Adrenal gland (tissue), 12 donors: ENCODE data around the gene SHB. TPM values are rescaled to one million over a fixed set of nuclear protein-coding genes. Genes with fewer than 3 reads are reported as not detected.
A peak's percentile ranks its signal among the peaks of the same experiment; 100 is the strongest.

ENCODE experiments used
- DNase-seq, 7 donors: peaks; one replicate each; pipeline ENCODE4 v3.0.0-alpha.2; 2019 to 2020
- H3K27ac ChIP-seq, 5 donors: fragments of 200-600 bp; sonication (generic) in 4 of 5; 1 replicate in 3 of 5; 2 replicates in 2 of 5; pipeline versions ENCODE4 v1.5.1 to v1.8.0; 2016 to 2020; ENCODE audit warnings: mild to moderate bottlenecking in 1 of 5
- H3K27me3 ChIP-seq: fragments of 200-600 bp; 2 replicates; pipeline ENCODE4 v1.8.0; 2021
- H3K36me3 ChIP-seq, 2 donors: fragments of 200-600 bp; replicated peaks in 1 of 2; 1 replicate in 1 of 2; 2 replicates in 1 of 2; pipeline versions ENCODE4 v1.5.1 to v1.8.0; 2018 to 2022
- H3K4me1 ChIP-seq, 2 donors: fragments of 200-600 bp; replicated peaks in 1 of 2; 1 replicate in 1 of 2; 2 replicates in 1 of 2; pipeline versions ENCODE4 v1.5.1 to v1.8.0; 2018 to 2021
- H3K4me3 ChIP-seq, 4 donors: fragments of 200-600 bp; sonication (generic) in 3 of 4; one replicate each; pipeline ENCODE4 v1.5.1; 2016 to 2018
- H3K9me3 ChIP-seq, 3 donors: fragments of 200-600 bp; sonication (generic) in 1 of 3; replicated peaks in 1 of 3; 1 replicate in 2 of 3; 2 replicates in 1 of 3; pipeline versions ENCODE4 v1.5.1 to v1.8.0; 2016 to 2021
- CTCF ChIP-seq, 6 experiments: fragments of 450-650 bp in 4 of 6; fragments of 200-600 bp in 2 of 6; sonication (generic) in 1 of 6; IDR thresholded peaks; 1 replicate in 5 of 6; 2 replicates in 1 of 6; pipeline versions ENCODE4 v1.5.1 to v1.8.0; 2016 to 2021; ENCODE audit warnings: antibody characterized with exemption in 6 of 6, mild to moderate bottlenecking in 2 of 6, moderate library complexity in 1 of 6
- POLR2A ChIP-seq, 2 donors: fragments of 450-650 bp; IDR thresholded peaks; one replicate each; pipeline ENCODE4 v1.6.1; 2017; ENCODE audit warnings: antibody characterized with exemption in 2 of 2, mild to moderate bottlenecking in 2 of 2, moderate library complexity in 1 of 2
- WGBS, 4 donors: extraction: QIAGEN DNeasy Blood & Tissue Kit in 2 of 4; methylation state at CpG; one replicate each; pipeline versions ENCODE4 v1.1.5 to v1.1.7; 2013 to 2017; 5-methylcytosine and 5-hydroxymethylcytosine counted together
- intact Hi-C, 2 donors: fragments of 100-400 bp; cut with DNase I; formaldehyde crosslinking; loops; one replicate each; pipeline versions ENCODE4 v1.14.1 to v1.15.0; 2022 to 2023
- polyA plus RNA-seq, 3 donors: library from polyadenylated mRNA; stranded (reverse); fragments of 200-250 nt in 2 of 3; fragments of 350-450 nt in 1 of 3; fragmentation: Illumina TruSeq in 1 of 3; extraction: RNeasy Lipid Tissue Mini Kit (QIAGEN cat#74804) in 1 of 3; gene quantifications; one replicate each; pipeline ENCODE4 v1.2.3, GENCODE V29; 2013 to 2014
- total RNA-seq, 9 donors: library from RNA; depleted of rRNA in 4 of 9; stranded (reverse); fragments of >200 nt in 4 of 9; fragments of 120-200 nt in 1 of 9; fragmentation: NEBNext Ultra II Directional in 1 of 9; extraction: Animal tissue kit (Norgen Biotek cat#: 25700) in 1 of 9; gene quantifications; one replicate each; pipeline versions ENCODE4 v1.1.0 to v1.2.4, GENCODE V29; 2013 to 2023
- donor health status: healthy with polysubstance abuse.
- donor health status: Bipolar disorder and iron deficiency.
- donor health status: DM: yes; HTN: yes; CAD: no.
- donor health status: DM: no; HTN: no; CAD: no.
- donor health status: DM: no; HTN: no; CAD: no.
- donor health status: DM: yes; HTN: yes; CAD: no.

SHB gene
- total and polyA plus RNA-seq, 12 donors: 3.2 to 21.2 (median 11.1) TPM

- Histone ChIP-seq H3K27ac (no peak overlapping the region), H3K4me1 (peaks cover 0 to 11% of the 10 kb centered on the region in 2 donors), H3K4me3 (no peak overlapping the region), H3K27me3 (no peaks in the 10 kb centered on the region), H3K9me3 (no peaks in the 10 kb centered on the region), H3K36me3 (no peaks in the 10 kb centered on the region)
- peak in 1 of 7 donors; percentile 28 for DNase-seq
- 89 to 100% (median 93%) methylated on average over 4 of the region's 4 CpGs for WGBS, 4 donors
- intact Hi-C loops: loop anchor here (5.0 to 10.0 kb wide), 6 partner anchors 101 to 452 kb away; partner anchors contain the start of genes DCAF10 (in 1 of the 2), POLR1E (in 1 of the 2) and TRMT10B (in 1 of the 2)
- no peak for TF ChIP-seq POLR2A (IDR thresholded peaks at IDR 0.05)
- no peak for TF ChIP-seq CTCF (IDR thresholded peaks at IDR 0.05)
Measured at GRCh38 chr9:37905776-37906175, 163.3 kb downstream of the SHB start.

- H3K27ac ChIP-seq: no peak overlapping the region
- no peaks in the 10 kb centered on the region for H3K36me3 ChIP-seq
- 71 to 84% (median 76%) methylated on average over 10 of the region's 10 CpGs for WGBS, 4 donors
- TF ChIP-seq CTCF (IDR thresholded peaks at IDR 0.05) (no peak), POLR2A (IDR thresholded peaks at IDR 0.05) (no peak)
- DNase-seq: no peak
- H3K4me3 ChIP-seq: peak overlapping the region in 1 of 4 donors; percentile 91
- H3K27me3 ChIP-seq: no peaks in the 10 kb centered on the region
- H3K4me1 ChIP-seq: peaks cover 0 to 11% of the 10 kb centered on the region in 2 donors
- no peaks in the 10 kb centered on the region for H3K9me3 ChIP-seq
- intact Hi-C loops: loop anchor here (5.0 to 10.0 kb wide), 6 partner anchors 100 to 452 kb away; partner anchors contain the start of genes DCAF10 (in 1 of the 2), POLR1E (in 1 of the 2) and TRMT10B (in 1 of the 2)
Measured at GRCh38 chr9:37905131-37905505, 163.9 kb downstream of the SHB start.

- Histone ChIP-seq H3K4me3 (peak overlapping the region in 3 of 4 donors; percentile 4 to 97 (median 91)), H3K36me3 (no peaks in the 10 kb centered on the region), H3K4me1 (peaks cover 0 to 11% of the 10 kb centered on the region in 2 donors), H3K27me3 (no peaks in the 10 kb centered on the region), H3K27ac (peak overlapping the region in 4 of 5 donors; percentile 1 to 93 (median 87)), H3K9me3 (no peaks in the 10 kb centered on the region)
- intact Hi-C loops: loop anchor here (5.0 to 10.0 kb wide), 6 partner anchors 100 to 453 kb away; partner anchors contain the start of genes DCAF10 (in 1 of the 2), POLR1E (in 1 of the 2) and TRMT10B (in 1 of the 2)
- 13 to 28% (median 24%) methylated on average over 23 to 36 of the region's 36 CpGs for WGBS, 4 donors
- TF ChIP-seq POLR2A (IDR thresholded peaks at IDR 0.05) (no peak), CTCF (IDR thresholded peaks at IDR 0.05) (peak in 2 of 6 experiments; percentile 5 to 13)
- DNase-seq: peak in 2 of 7 donors; percentile 38 to 57
Measured at GRCh38 chr9:37904445-37905130, 164.4 kb downstream of the SHB start.

- Histone ChIP-seq H3K27me3 (no peaks in the 10 kb centered on the region), H3K27ac (peak within 1 kb of the TSS; percentile 1 to 93 (median 84)), H3K36me3 (peaks cover 0 to 7% of the 10 kb centered on the region in 2 donors), H3K9me3 (no peaks in the 10 kb centered on the region), H3K4me3 (peak within 1 kb of the TSS; percentile 4 to 97 (median 86)), H3K4me1 (peaks cover 0 to 11% of the 10 kb centered on the region in 2 donors)
- TF ChIP-seq POLR2A (IDR thresholded peaks at IDR 0.05) (peak in 1 of 2 donors; percentile 71), CTCF (IDR thresholded peaks at IDR 0.05) (peak; percentile 78 to 99 (median 97))
- intact Hi-C loops: loop anchor here (10.0 kb wide), 4 partner anchors 99 to 419 kb away; partner anchors contain the start of genes DCAF10 (in 1 of the 2), POLR1E (in 1 of the 2) and TRMT10B (in 1 of the 2)
- DNase-seq: peak; percentile 91 to 97 (median 94)
- 0 to 1% (median 0%) methylated on average over 13 to 84 of the region's 84 CpGs for WGBS, 4 donors
Measured at GRCh38 chr9:37903647-37904444, 165.2 kb downstream of the SHB start, which contains the start of gene SLC25A51. Gene SLC25A51 (minus strand): TSS chr9:37904127. CDS start chr9:37888550, 15,577 bp downstream.
